Type B pancreatic cell (in vitro differentiated cells): ENCODE measurements around the gene TBCC. TPM values are rescaled to one million over a fixed set of nuclear protein-coding genes. Genes with fewer than 3 reads are reported as not detected.

ENCODE experiments used
- DNase-seq: peaks from one replicate; pipeline ENCODE4 v3.0.0; 2021; ENCODE audit warnings: mixed read lengths; ENCODE audit not compliant: unreplicated experiment; ENCODE audit errors: extremely low spot score
- H3K27ac Mint-ChIP-seq: 2 replicates; pipeline ENCODE4 v1.8.0; 2021; ENCODE audit warnings: mild to moderate bottlenecking, mixed read lengths
- H3K27me3 Mint-ChIP-seq: 2 replicates; pipeline ENCODE4 v1.8.0; 2021; ENCODE audit warnings: mixed read lengths
- H3K36me3 Mint-ChIP-seq: 2 replicates; pipeline ENCODE4 v1.8.0; 2021; ENCODE audit warnings: mixed read lengths
- H3K4me1 Mint-ChIP-seq: one replicate; pipeline ENCODE4 v1.8.0; 2021; ENCODE audit warnings: mixed read lengths; ENCODE audit not compliant: unreplicated experiment
- H3K4me3 Mint-ChIP-seq: 2 replicates; pipeline ENCODE4 v1.8.0; 2021; ENCODE audit warnings: mild to moderate bottlenecking, mixed read lengths
- H3K9me3 Mint-ChIP-seq: 2 replicates; pipeline ENCODE4 v1.8.0; 2021; ENCODE audit warnings: mixed read lengths
- CTCF ChIP-seq: fragments of 200-600 bp; sonication (generic); conservative IDR thresholded peaks from 2 replicates; pipeline ENCODE4 v1.5.0; 2021; ENCODE audit warnings: antibody characterized with exemption, mild to moderate bottlenecking
- long read RNA-seq: library from polyadenylated mRNA; unstranded; transcript quantifications from one replicate; pipeline ENCODE4 v2.0.0, GENCODE V29; 2020
- total RNA-seq: library from RNA; stranded (reverse); gene quantifications from 2 replicates; pipeline ENCODE4 v1.2.1, GENCODE V29; 2021; ENCODE audit warnings: low replicate concordance

Gene TBCC
- total RNA-seq, result 29.3 and 34.8 TPM in 2 replicates
- long read RNA-seq, transcript TBCC-201 (1 exons, 1,616 nt), result major isoform, 256 of 256 reads
- long read RNA-seq, partial matches to known transcripts, result 0 of 256 reads
- long read RNA-seq, other reads (novel, unspliced or antisense), result 0 of 256 reads

GRCh38 chr6:42745640-42746462 lies at the start of gene TBCC:
Gene TBCC, minus strand, starts transcription at chr6:42746103. Its CDS starts 30 bp downstream, at chr6:42746073.
- Mint-ChIP-seq H3K27me3 (no peaks in the 10 kb centered on the region), H3K27ac (peak within 1 kb of the TSS; percentile 98), H3K9me3 (no peaks in the 10 kb centered on the region), H3K4me3 (peak within 1 kb of the TSS; percentile 98), H3K36me3 (peaks cover 7% of the 10 kb centered on the region), H3K4me1 (peaks cover 34% of the 10 kb centered on the region)
- DNase-seq, result peak; percentile 93
- no peak for TF ChIP-seq CTCF

- Mint-ChIP-seq H3K27ac (no peak overlapping the region), H3K9me3 (no peaks in the 10 kb centered on the region), H3K4me1 (peaks cover 4% of the 10 kb centered on the region), H3K4me3 (no peak overlapping the region), H3K27me3 (no peaks in the 10 kb centered on the region), H3K36me3 (no peaks in the 10 kb centered on the region)
- no peak for DNase-seq
- TF ChIP-seq CTCF, result no peak
Observed at GRCh38 chr6:42795651-42796050, 49.7 kb upstream of the TBCC start.

- no peak for TF ChIP-seq CTCF
- DNase-seq, result no peak
- Mint-ChIP-seq H3K27me3 (no peaks in the 10 kb centered on the region), H3K36me3 (no peaks in the 10 kb centered on the region), H3K27ac (no peak overlapping the region), H3K4me1 (peaks cover 23% of the 10 kb centered on the region), H3K4me3 (no peak overlapping the region), H3K9me3 (no peaks in the 10 kb centered on the region)
Observed at GRCh38 chr6:42791706-42792320, 45.9 kb upstream of the TBCC start.

- H3K27me3 Mint-ChIP-seq, result no peaks in the 10 kb centered on the region
- peaks cover 23% of the 10 kb centered on the region for H3K4me1 Mint-ChIP-seq
- peak overlapping the region; percentile 15 for H3K4me3 Mint-ChIP-seq
- peak overlapping the region; percentile 69 for H3K27ac Mint-ChIP-seq
- no peaks in the 10 kb centered on the region for H3K9me3 Mint-ChIP-seq
- no peak for TF ChIP-seq CTCF
- DNase-seq, result no peak
- no peaks in the 10 kb centered on the region for H3K36me3 Mint-ChIP-seq
Observed at GRCh38 chr6:42790549-42791181, 44.8 kb upstream of the TBCC start.

GRCh38 chr6:42788671-42789070 lies 42.8 kb upstream of the TBCC start:
- DNase-seq, result no peak
- Mint-ChIP-seq H3K4me3 (peak overlapping the region; percentile 59), H3K27ac (peak overlapping the region; percentile 78), H3K9me3 (no peaks in the 10 kb centered on the region), H3K27me3 (no peaks in the 10 kb centered on the region), H3K4me1 (peaks cover 30% of the 10 kb centered on the region), H3K36me3 (peaks cover 12% of the 10 kb centered on the region)
- no peak for TF ChIP-seq CTCF
